GM19438 (cell line): Measurements from ENCODE around the gene HSD11B2.
"Not testable (repeated sequence)": the region's sequence is repeated elsewhere in the genome, so short reads cannot be mapped to it uniquely, and the experiment has no call there.

Source experiments
- ATAC-seq: cut with Tn5 transposase; IDR thresholded peaks from one replicate; pipeline ENCODE4 v1.9.1; 2021; ENCODE audit warnings: low read depth; ENCODE audit not compliant: unreplicated experiment

The HSD11B2 gene

DNA sequence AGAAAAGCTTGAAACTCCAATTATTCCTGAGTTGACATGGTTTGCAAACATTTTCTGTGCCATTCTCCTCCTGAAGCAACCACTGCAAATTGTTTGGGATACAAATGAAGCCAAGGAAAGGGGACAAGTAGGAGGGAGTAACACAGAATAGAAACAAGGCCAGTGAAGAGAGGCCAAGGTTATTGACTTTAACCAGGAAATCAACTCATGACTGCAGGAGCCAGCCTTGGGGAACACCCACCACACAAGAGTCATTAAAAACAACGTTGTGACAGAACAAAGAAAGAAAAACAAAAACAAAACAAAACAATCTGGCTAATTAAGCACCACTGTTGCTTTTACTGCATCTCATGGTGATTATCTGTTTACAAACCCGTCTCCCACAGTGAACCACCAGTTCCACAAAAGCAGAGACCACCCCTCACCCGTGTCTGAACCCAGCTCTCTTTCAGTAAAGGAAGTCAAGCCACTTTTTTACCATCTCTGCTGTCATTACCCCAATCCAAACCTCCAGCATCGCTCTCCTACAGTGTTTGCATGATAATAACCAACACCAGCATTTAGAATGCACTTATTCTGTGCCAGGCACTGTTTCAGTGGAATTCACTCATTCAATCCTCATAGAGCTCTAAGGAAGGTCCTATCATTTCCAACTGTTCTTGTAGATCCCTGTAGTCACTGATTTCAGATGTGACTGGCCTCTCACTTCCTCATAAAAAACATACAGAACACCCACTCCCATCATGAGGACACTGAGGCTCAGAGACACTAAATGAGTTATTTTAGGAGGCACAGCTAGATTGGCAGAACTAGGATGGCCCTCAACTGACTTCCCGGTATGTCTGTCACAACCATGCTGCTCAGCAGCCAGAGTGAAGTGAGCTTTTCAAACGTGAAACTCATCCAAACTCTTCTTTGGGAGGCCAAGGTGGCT lies 16.7 kb upstream of the HSD11B2 start:
- no peak for ATAC-seq

DNA sequence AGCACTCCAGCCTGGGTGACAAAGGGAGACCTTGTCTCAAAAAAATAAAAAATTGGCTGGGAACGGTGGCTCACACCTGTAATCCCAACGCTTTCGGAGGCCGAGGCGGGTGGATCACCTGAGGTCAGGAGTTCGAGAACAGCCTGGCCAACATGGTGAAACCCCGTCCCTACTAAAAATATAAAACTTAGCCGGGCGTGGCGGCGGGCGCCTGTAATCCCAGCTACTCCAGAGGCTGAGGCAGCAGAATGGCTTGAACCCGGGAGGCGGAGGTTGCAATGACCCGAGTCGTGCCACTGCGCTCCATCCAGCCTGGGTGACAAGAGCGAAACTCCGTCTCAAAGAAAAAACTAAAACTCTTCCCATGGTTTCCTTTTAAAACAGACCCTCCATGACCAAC lies 15.5 kb upstream of the HSD11B2 start:
- not testable (repeated sequence) for ATAC-seq

DNA sequence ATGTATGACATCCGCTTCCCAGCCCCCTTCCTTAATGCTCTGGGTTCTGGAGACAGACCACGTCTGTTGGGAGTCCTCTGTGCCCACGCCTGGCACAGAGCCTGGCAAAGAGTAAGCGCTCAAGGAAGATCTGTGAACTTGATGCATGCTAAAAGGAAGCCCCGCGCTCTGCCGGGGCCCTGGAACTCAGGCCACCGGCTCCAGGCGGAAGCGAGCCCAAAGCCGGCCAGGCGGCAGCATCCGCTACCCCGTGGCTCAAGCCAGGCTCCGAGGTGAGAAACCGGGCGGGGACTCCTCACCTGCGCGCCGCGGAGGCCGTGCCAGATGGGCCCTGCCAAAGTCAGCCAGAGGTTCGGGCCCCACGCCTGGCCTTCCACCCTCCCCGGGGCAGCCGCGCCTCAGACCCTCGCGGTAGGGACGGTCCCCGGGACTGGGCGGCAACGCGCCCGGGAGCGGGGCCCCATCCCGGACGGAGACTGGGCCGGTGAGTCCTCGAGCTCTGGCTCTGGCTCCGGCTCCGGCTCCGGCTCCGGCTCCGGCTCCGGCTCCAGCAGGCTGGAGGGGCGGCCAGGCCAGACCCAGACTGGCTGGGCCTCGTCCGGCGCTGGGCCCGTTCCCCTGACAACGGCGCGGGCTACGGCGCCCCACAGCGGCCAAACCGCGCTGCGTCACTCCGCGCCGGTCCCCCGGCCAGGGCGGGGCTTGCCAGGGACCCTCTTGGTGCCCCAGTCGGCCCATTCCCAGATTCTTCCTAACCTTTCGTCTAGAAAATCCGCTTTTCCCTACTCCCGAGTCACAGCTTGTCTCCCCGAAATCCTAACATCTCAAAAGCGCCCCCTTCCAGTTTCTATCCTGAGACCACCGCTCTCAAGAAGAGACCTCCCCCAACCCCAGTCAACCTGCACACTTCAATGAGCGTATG lies 14.8 kb upstream of the HSD11B2 start, which contains the start of gene ZDHHC1:
TSS of gene ZDHHC1 (minus strand) at position 606 of the 922 bp plus-strand sequence. CDS start 8,702 bp downstream, outside the sequence.
- no peak for ATAC-seq

DNA sequence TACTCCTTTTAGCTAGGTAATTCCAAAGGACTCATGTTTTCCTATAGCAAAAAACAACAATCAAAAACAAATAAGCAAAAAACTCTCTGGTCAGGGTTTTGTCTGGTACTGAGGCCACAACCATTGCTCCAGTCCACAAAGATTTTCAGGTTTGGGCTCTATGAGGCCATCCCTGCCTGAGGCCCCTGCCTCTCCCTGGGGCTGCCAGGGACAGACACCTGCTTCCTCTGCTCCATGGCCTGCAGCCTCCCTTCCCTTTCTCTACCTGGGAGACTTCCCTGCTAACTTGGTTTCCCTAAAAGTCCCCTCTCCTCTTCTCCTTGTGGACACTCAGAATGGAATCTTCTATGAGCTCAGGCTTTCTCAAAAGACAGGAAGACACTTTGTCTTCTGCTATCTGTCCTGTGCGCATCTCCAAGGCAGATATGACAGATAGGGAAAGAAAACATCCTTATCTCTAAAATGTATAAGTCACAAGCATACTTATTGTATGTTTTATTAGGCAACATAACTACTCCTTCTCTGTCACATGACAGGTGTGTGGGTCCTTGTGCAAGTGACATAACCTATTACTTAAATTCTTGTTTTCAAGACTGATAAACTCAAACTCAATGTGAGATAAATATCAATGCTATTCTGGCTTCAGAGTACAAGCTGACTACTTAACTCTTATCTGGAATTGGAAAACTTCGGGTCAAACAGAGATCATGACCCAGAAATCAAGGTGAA lies 13.4 kb upstream of the HSD11B2 start:
- ATAC-seq = no peak

DNA sequence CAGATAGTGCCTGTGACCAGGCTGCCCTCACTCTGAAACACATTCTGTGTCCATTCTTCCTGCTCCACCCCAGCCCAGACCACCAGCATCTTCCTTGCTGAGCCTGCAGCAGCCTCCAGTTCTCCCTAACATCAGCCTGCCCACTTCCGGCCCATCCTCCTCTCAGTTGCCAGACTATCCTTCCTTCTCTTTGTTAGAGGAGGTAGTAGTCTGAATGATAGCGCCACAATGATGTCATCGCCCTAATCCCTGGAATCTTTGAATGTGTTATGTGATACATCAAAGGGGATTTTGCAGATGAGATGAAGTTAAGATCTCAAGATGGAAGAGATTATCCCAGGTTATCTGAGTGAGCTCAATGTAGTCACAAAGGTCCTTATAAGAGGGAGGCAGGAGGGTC lies 11.4 kb upstream of the HSD11B2 start:
- ATAC-seq = no peak

DNA sequence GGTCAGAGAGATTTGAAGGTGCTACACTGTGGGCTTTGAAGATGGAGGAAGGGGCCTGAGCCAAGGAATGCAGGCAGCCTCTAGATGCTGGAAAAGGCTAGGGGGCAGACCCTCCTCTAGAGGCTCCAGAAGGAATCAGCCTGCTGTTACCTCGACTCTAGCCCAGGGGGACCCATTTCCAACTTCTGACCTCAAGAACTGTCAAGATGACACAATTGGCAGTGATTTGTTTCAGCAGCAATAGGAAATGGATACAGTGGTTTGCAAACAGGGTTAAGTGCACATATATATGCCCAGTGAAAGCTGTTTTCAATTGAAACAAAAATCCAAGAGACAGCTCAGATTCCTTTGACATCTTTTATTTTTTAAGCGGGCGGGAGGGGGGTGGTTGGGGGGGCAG lies 11.0 kb upstream of the HSD11B2 start:
- no peak for ATAC-seq

DNA sequence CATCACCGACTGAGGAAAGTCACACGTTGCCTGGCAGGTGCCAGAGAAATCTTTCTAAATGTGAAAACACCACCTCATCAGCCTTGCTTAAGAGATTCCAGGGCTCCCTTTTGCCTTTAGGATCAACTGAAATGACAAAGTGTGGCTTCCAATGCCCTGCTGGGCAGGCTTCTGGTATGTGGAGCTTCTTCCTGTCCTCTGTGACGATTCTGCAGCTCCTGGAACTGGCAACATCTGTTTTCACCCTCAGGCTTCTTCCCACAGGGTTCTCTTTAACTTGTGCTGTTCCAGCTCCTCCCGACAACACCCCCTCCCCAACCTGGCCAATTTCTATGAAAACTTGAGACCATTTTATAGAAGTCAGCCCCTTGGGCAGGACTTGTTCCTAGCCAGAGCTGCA lies 9.9 kb upstream of the HSD11B2 start:
- ATAC-seq = no peak

DNA sequence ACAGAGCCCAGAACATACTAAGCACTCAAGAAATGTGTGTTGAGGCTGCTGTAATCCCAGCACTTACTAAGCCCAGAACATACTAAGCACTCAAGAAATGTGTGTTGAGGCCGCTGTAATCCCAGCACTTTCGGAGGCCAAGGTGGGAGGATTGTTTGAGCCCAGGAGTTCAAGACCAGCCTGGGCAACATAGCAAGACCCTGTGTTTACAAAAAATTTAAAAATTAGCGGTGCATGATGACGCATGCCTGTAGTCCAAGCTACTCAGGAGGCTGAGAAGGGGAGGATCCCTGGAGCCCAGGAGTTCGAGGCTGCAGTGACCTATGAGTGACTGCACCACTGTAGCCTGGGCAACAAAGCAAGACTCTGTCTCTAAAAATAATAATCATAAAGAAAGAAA lies 7.9 kb upstream of the HSD11B2 start:
- ATAC-seq = no peak

DNA sequence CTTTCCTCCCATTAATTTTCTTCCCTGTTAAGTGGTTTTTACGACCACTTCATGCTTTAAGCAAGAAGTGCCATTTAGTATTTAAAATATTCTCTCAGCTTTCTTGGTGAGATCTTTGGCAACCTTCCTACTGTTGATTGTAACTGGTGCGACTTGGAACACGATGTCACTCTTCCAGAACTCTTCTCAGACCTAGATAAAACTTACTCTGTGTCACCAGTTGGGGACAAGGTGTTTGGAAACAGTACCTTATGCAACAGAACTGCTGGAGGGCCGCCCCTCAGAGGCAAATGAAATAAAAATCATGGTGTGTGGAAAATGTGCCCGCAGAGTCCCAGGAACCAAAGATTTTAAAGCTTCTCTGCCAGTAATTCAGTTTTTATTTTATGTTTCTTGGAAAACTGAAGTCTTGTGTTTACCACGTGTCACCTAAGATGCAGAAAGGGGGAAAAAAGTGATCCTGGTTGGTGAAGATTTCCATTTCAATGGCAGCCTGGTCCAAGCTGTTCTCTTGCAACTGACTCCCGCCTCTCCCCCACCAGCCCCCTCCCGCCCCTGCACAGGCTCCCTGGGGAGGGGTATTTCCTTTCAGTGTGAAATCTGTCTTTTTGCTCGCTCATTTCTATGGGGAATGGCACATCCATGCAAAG lies 7.2 kb upstream of the HSD11B2 start:
- ATAC-seq = no peak

DNA sequence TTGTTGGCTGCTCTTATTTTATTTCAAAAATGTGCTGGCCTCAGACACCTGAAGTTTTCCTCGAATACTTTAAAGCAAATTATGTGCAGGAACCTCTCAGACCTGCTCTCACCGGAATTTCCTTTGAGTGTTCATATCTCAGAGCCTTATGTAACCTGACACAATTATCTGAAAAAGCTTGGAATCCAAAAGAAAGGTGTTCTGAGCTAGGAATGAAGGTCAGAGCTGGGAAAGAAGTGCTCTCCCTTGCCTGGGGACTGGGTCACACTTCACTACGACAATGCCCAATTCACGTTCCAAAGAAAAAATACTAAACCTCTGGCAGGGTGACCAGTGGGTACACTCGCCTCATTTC lies 6.7 kb upstream of the HSD11B2 start:
- ATAC-seq = no peak

DNA sequence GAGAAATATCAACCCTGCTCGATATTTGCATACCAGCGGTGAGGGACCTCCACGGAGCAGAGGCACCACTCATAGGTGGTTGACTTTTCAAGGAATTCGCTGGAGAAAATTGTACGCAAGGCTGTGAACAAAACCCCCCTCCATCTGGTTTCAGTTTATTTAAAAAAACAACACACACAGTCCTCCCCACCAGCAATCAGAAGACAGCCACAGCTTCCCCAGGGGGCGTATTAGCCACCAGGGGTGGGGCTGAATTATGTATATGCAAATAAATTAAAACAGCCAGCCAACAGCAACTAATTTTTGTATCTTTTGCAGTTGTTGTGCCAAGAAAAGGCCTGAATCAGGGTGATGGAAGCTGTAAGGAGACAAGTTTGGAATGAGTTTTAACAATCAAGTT lies 5.9 kb upstream of the HSD11B2 start:
- no peak for ATAC-seq

DNA sequence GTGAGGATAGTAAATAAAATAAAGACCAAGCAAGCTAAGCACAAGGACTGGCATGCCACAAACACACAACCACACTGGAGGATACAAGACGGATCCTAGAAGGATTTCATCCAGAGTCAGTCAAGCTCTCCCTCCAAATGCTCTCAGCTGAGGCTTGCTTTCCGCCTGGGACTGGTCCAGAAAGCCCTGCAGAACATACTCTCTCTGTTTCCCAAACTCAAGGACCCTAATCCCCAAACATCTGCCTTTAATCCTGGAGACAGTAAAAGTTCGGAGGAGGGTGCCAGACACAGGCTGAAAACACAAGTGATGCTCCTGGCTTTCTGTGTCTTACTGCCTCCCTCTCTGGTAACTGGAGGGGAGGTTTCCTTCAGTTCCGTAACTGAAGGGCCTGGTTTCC lies 5.3 kb upstream of the HSD11B2 start:
- no peak for ATAC-seq

DNA sequence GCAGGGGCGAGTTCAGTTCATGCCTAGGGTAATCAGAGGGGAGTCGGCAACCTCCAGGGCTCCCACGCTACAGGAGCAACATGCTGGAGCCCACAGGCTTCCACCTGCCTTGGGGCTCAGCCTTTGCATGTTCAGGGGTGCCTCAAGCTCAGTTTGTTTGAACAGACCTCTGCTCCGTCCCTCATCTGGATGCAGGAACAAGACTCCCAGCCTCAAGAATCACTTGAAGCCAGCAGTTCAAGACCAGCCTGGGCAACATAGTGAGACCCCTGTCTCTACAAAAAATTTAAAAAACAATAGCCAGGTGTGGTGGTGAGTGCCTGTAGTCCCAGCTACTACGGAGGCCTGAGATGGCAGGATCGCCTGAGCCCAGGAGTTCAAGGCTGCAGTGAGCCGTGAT lies 4.9 kb upstream of the HSD11B2 start:
- no peak for ATAC-seq

DNA sequence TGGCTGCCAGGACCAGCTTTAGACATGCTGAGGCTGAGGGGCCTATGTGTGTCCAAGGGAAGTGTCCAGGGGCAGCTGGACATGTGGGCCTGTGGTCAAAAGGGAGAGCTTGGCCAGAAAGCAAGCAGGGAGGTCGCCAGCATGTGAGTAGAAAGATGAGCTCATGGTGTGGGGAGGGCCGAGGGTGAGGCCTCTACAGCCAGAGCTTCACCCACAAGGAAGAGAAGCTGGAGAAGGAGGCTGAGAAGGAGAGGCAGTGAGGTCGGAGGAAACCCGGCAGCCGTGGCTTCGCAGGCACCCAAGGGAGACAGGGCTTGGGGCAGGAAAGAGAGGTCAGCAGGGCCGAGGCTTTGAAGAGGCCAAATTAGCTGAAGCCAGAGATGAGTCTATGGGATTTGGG lies 4.0 kb upstream of the HSD11B2 start:
- ATAC-seq = no peak

DNA sequence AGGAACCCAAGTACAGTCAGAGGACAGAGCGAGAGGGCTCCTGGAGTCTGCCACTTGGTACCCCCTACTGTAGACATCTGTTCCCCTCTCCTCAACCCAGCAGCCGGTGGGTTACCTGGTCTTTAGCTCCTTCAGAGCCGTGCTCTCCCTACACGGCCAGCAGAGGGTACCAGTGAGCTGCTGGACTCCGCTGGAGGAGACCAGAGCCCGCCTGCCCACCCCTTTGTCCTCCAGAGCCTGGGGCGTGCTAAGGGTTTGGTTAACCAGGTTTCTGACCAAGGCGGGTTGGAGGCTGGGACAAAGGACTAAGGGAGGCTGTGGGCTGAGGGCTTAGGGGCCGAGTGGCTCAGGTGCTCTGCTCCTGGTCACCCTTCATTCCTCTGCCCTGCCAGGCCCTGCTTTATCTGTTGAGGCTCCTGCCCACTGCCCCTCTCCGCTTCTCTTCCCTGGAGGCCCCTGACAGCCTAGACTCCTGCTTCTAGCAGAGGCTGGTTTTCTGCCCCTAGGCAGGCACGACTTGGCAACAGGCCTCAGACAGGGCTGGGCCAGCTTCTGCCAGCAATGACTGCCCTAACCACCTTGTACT lies 2.7 kb upstream of the HSD11B2 start:
- no peak for ATAC-seq

DNA sequence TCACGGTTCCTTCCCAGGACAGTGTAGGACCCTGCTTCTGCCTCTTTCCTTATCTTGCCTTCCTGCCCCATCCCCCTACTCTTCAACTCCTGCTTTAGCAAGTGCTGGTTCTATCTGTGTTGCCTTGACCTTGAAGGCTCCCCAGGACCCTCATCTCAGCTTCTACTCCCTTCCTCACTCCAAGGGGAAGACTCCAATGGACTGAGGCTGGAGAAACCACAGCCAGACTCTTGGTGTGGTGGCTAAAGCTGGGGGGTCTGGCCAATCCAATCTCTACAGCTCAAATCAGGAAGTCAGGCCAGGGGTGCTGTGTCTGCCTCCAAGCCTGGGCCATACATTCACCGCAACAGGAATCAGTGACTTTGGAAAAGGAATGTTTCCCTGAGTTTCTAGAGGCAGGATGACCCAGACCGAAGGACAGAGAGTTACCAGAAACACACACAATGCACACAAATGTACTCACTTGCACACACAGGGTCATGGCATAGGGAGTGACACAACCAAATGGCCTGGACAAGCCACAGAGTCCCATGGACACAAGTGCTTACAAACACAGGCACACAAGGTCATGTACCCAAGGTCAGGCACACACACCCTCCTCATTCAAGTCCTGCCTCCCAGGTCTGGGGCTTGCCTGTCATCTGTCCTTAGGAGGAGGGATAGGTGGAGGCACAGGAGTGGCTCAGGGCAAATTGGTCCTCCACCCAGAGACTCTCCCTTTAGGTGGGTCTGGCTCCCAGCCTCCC lies 1.7 kb upstream of the HSD11B2 start:
- ATAC-seq = no peak

DNA sequence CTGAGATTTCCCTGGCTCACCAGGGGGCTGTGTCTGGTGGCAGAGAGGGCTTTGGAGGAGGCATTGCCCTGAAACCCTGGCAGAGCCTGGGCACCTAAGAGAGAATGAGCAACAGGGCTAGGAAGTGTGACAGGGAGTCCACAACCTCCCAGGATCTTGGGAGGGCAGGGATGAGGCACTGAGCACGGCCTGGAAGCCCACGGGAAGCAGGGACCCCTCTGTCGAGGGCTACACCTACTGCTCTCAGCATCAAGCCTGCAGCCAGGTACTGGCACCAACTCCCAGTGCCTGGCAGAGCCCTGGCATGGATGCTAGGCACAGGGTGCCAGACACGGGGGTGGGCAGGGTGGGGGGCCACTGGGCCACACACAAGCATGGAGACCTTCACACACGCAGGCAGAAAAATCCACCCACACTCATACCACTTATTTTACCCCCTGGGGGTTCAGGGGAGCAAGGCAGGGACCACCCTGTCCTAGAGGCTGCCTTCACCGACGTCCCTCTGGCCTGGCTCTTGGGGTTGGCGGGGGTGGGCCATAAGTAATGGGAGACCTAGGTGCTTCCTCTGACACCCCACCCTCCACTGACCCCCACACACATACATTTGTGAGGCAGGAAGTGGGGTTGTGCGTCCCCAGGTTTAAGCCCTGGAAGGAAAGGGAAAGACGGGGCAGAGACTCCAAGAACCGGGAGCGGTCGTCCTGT lies 970 bp upstream of the HSD11B2 start:
- ATAC-seq = no peak

DNA sequence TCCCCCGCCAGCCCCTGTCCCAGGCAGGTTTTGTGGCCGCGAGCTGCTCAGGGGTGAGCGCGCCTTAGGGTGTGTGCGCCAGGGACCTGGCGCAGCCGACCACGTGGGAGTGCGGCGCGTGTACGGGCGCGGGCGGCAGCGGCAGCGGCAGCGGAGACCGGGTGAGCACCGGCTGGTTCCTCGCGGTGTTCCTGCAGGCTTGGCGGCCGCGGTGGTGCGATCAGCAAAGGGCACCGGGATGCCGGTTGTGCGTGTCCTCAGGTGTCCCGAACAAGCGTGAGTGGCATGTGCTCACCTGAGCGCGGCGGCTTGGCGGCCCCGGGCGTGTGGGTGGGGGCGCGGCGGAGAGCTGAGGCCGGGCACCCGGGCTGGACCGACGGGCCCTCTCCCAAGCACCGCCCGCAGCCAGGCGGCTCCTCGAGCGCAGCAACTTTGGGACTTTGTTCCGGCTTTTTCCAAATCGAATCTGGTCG lies 381 bp upstream of the HSD11B2 start:
- no peak for ATAC-seq
